Stomach (tissue), 4 donors: ENCODE results near the gene CLK1.

ENCODE experiments used
- CTCF ChIP-seq, 7 experiments: fragments of 450-650 bp in 4 of 7; fragments of 200-600 bp in 3 of 7; sonication (generic) in 3 of 7; IDR thresholded peaks; one replicate each; pipeline ENCODE4 v1.5.1; 2016 to 2019; ENCODE audit warnings: antibody characterized with exemption in 7 of 7, control low read depth in 2 of 7, mild to moderate bottlenecking in 1 of 7
- EP300 ChIP-seq: sonication (generic); formaldehyde crosslinking; IDR thresholded peaks from one replicate; pipeline ENCODE4 v1.6.1; 2017; ENCODE audit warnings: antibody characterized with exemption
- POLR2AphosphoS5 ChIP-seq, 3 donors: sonication (generic); formaldehyde crosslinking; IDR thresholded peaks; one replicate each; pipeline ENCODE4 v1.6.1; 2016; ENCODE audit warnings: antibody characterized with exemption in 3 of 3

GRCh38 chr2:200828104-200828503 lies 36.4 kb downstream of the CLK1 start:
- TF ChIP-seq EP300 (no peak), CTCF (IDR thresholded peaks at IDR 0.05) (no peak), POLR2AphosphoS5 (IDR thresholded peaks at IDR 0.05) (no peak)
